H9 (cell line): ENCODE measurements around the gene SNCA. TPM values are rescaled to one million over a fixed set of nuclear protein-coding genes. Genes with fewer than 3 reads are reported as not detected.

Source experiments
- DNase-seq: peaks from one replicate; pipeline ENCODE4 v3.0.0-alpha.2; 2017
- H2AFZ ChIP-seq: one replicate; pipeline ENCODE4 v1.6.1; 2013; ENCODE audit warnings: mild to moderate bottlenecking, low read length, control low read depth, moderate library complexity
- H2AK5ac ChIP-seq: 2 replicates; pipeline ENCODE4 v1.6.1; 2013; ENCODE audit warnings: low read length, control low read depth, mixed read lengths; ENCODE audit not compliant: insufficient read length
- H2BK120ac ChIP-seq: one replicate; pipeline ENCODE4 v1.6.1; 2013; ENCODE audit warnings: low read depth, mild to moderate bottlenecking, low read length, control low read depth, inconsistent platforms; ENCODE audit not compliant: poor library complexity, severe bottlenecking
- H2BK12ac ChIP-seq: 2 replicates; pipeline ENCODE4 v1.6.1; 2013; ENCODE audit warnings: low read length, control low read depth, mixed read lengths, low read depth; ENCODE audit not compliant: insufficient read length
- H2BK15ac ChIP-seq: 2 replicates; pipeline ENCODE4 v1.6.1; 2013; ENCODE audit warnings: low read depth, low read length, control low read depth
- H2BK20ac ChIP-seq: one replicate; pipeline ENCODE4 v1.6.1; 2013; ENCODE audit warnings: low read depth, mild to moderate bottlenecking, low read length, control low read depth, inconsistent platforms; ENCODE audit not compliant: poor library complexity, severe bottlenecking
- H2BK5ac ChIP-seq: 2 replicates; pipeline ENCODE4 v1.6.1; 2013; ENCODE audit warnings: low read length, control low read depth, mixed read lengths; ENCODE audit not compliant: insufficient read length
- H3K14ac ChIP-seq: 2 replicates; pipeline ENCODE4 v1.6.1; 2013; ENCODE audit warnings: low read length, control low read depth; ENCODE audit not compliant: insufficient read depth
- H3K18ac ChIP-seq: 2 replicates; pipeline ENCODE4 v1.6.1; 2013; ENCODE audit warnings: low read depth, mild to moderate bottlenecking, mixed read lengths, low read length, control low read depth; ENCODE audit not compliant: insufficient read length
- H3K23ac ChIP-seq: 2 replicates; pipeline ENCODE4 v1.6.1; 2013; ENCODE audit warnings: low read length, control low read depth, mixed read lengths, low read depth; ENCODE audit not compliant: insufficient read length
- H3K23me2 ChIP-seq: 2 replicates; pipeline ENCODE4 v1.6.1; 2013; ENCODE audit warnings: low read depth, mild to moderate bottlenecking, mixed read lengths, low read length, control low read depth; ENCODE audit not compliant: insufficient read length, poor library complexity, severe bottlenecking
- H3K27ac ChIP-seq: 2 replicates; pipeline ENCODE4 v1.5.1; 2013; ENCODE audit warnings: low read length, control low read depth, mixed read lengths, low read depth; ENCODE audit not compliant: insufficient read length
- H3K27me3 ChIP-seq: 2 replicates; pipeline ENCODE4 v1.6.1; 2013; ENCODE audit warnings: low read length, control low read depth, inconsistent platforms; ENCODE audit not compliant: insufficient read depth
- H3K4ac ChIP-seq: 2 replicates; pipeline ENCODE4 v1.6.1; 2013; ENCODE audit warnings: low read depth, mild to moderate bottlenecking, control low read depth, inconsistent platforms, low read length, moderate library complexity
- H3K4me1 ChIP-seq: 2 replicates; pipeline ENCODE4 v1.6.1; 2013; ENCODE audit warnings: low read length, control low read depth, inconsistent platforms; ENCODE audit not compliant: insufficient read depth
- H3K4me2 ChIP-seq: 2 replicates; pipeline ENCODE4 v1.6.1; 2013; ENCODE audit warnings: low read length, control low read depth, mixed read lengths; ENCODE audit not compliant: insufficient read length, insufficient read depth
- H3K56ac ChIP-seq: 2 replicates; pipeline ENCODE4 v1.6.1; 2013; ENCODE audit warnings: low read depth, mild to moderate bottlenecking, mixed read lengths, low read length, control low read depth; ENCODE audit not compliant: insufficient read length
- H3K79me1 ChIP-seq: 2 replicates; pipeline ENCODE4 v1.6.1; 2013; ENCODE audit warnings: low read depth, mild to moderate bottlenecking, moderate library complexity, low read length, control low read depth, inconsistent platforms; ENCODE audit not compliant: insufficient read depth, poor library complexity, severe bottlenecking
- H3K79me2 ChIP-seq: 2 replicates; pipeline ENCODE4 v1.6.1; 2013; ENCODE audit warnings: low read length, control low read depth, inconsistent platforms; ENCODE audit not compliant: insufficient read depth
- H3K9ac ChIP-seq: 2 replicates; pipeline ENCODE4 v1.6.1; 2013; ENCODE audit warnings: low read length, control low read depth, mixed read lengths; ENCODE audit not compliant: insufficient read length; ENCODE audit errors: extremely low read depth
- H3K9me3 ChIP-seq: one replicate; pipeline ENCODE4 v1.6.1; 2013; ENCODE audit warnings: low read depth, low read length, inconsistent platforms; ENCODE audit not compliant: control insufficient read depth
- H3T11ph ChIP-seq: one replicate; pipeline ENCODE4 v1.6.1; 2013; ENCODE audit warnings: mild to moderate bottlenecking, low read length, control low read depth, inconsistent platforms
- H4K20me1 ChIP-seq: one replicate; pipeline ENCODE4 v1.6.1; 2013; ENCODE audit not compliant: control insufficient read depth, insufficient read length, insufficient read depth
- H4K5ac ChIP-seq: 2 replicates; pipeline ENCODE4 v1.6.1; 2013; ENCODE audit warnings: low read depth, mild to moderate bottlenecking, mixed read lengths, low read length, control low read depth; ENCODE audit not compliant: insufficient read length
- H4K8ac ChIP-seq: replicated peaks from 2 replicates; pipeline ENCODE4 v1.6.1; 2013; ENCODE audit warnings: low read length, control low read depth, mixed read lengths, low read depth; ENCODE audit not compliant: insufficient read length
- H4K91ac ChIP-seq: 2 replicates; pipeline ENCODE4 v1.6.1; 2013; ENCODE audit warnings: low read depth, mild to moderate bottlenecking, moderate library complexity, mixed read lengths, low read length, control low read depth; ENCODE audit not compliant: insufficient read length
- H3K27ac Mint-ChIP-seq, 3 experiments: 2 replicates in 2 of 3; 3 replicates in 1 of 3; pipeline ENCODE4 v1.8.0; 2020 to 2021; ENCODE audit warnings: mixed read lengths in 3 of 3, mild to moderate bottlenecking in 1 of 3, moderate library complexity in 1 of 3
- H3K27me3 Mint-ChIP-seq: 2 replicates; pipeline ENCODE4 v1.8.0; 2021; ENCODE audit warnings: low read depth, mild to moderate bottlenecking, moderate library complexity, mixed read lengths
- H3K36me3 Mint-ChIP-seq, 3 experiments: 2 replicates in 2 of 3; 3 replicates in 1 of 3; pipeline ENCODE4 v1.8.0; 2020 to 2021; ENCODE audit warnings: low read depth in 3 of 3, mixed read lengths in 3 of 3; ENCODE audit not compliant: insufficient read depth in 1 of 3
- H3K4me1 Mint-ChIP-seq, 2 experiments: 2 replicates each; pipeline ENCODE4 v1.8.0; 2020; ENCODE audit warnings: mixed read lengths in 2 of 2
- H3K4me3 Mint-ChIP-seq, 2 experiments: 2 replicates in 1 of 2; 3 replicates in 1 of 2; pipeline ENCODE4 v1.8.0; 2020 to 2021; ENCODE audit warnings: mild to moderate bottlenecking in 2 of 2, mixed read lengths in 2 of 2, moderate library complexity in 1 of 2
- H3K9me3 Mint-ChIP-seq, 2 experiments: 2 replicates in 1 of 2; 3 replicates in 1 of 2; pipeline ENCODE4 v1.8.0; 2020; ENCODE audit warnings: mild to moderate bottlenecking in 2 of 2, mixed read lengths in 2 of 2, moderate library complexity in 1 of 2
- CTCF ChIP-seq: fragments of 200-600 bp; sonication (generic); conservative IDR thresholded peaks from 3 replicates; pipeline ENCODE4 v1.8.0; 2021; ENCODE audit warnings: antibody characterized with exemption, mild to moderate bottlenecking
- WGBS: extraction: QIAGEN DNeasy Blood & Tissue Kit; methylation state at CpG from one replicate; pipeline ENCODE4 v1.1.7; 2013; ENCODE audit warnings: missing lambda C conversion rate, low lambda C conversion rate, mixed read lengths; ENCODE audit not compliant: insufficient read length; ENCODE audit errors: extremely low coverage; 5-methylcytosine and 5-hydroxymethylcytosine counted together
- total RNA-seq: library from RNA; stranded (reverse); gene quantifications from 2 replicates; pipeline ENCODE4 v1.2.1, GENCODE V29; 2021

The SNCA gene
- total RNA-seq, 1 experiment from 2014 or later: 8.5 TPM

- Histone ChIP-seq H3K18ac (no peak overlapping the region), H3K9me3 (no peaks in the 10 kb centered on the region), H3K4me1 (no peaks in the 10 kb centered on the region), H2AFZ (no peak overlapping the region), H3K9ac (no peak overlapping the region), H4K91ac (no peak overlapping the region), H3K56ac (no peak overlapping the region), H3K14ac (no peak overlapping the region), H2BK5ac (no peak overlapping the region), H3K27me3 (no peaks in the 10 kb centered on the region), H3K79me2 (no peaks in the 10 kb centered on the region), H3K23ac (no peak overlapping the region), H4K8ac (no peak overlapping the region), H2BK20ac (no peak overlapping the region), H3T11ph (no peak overlapping the region), H3K4me2 (no peak overlapping the region), H3K27ac (no peak overlapping the region), H4K20me1 (no peaks in the 10 kb centered on the region), H3K23me2 (no peaks in the 10 kb centered on the region), H2BK12ac (no peak overlapping the region), H3K4ac (no peak overlapping the region), H2BK15ac (no peak overlapping the region), H4K5ac (no peak overlapping the region), H3K79me1 (no peaks in the 10 kb centered on the region), H2AK5ac (no peak overlapping the region), H2BK120ac (no peak overlapping the region)
- no peak for TF ChIP-seq CTCF
- Mint-ChIP-seq H3K9me3 (no peaks in the 10 kb centered on the region), H3K27me3 (no peaks in the 10 kb centered on the region), H3K27ac (no peak overlapping the region), H3K36me3 (peaks cover 0 to 4% (median 0%) of the 10 kb centered on the region in 3 experiments; a peak in 4 of 7 replicates), H3K4me1 (peaks cover 3 to 4% of the 10 kb centered on the region in 2 experiments; a peak in 3 of 4 replicates), H3K4me3 (no peak overlapping the region)
- DNase-seq: no peak
- no CpG with 5 or more reads among the region's 1 CpG for WGBS
Observed at GRCh38 chr4:89821612-89822011, 15.3 kb downstream of the SNCA start.
